ENCODE data around the gene SCIMP. TPM values are rescaled to one million over a fixed set of nuclear protein-coding genes. Genes with fewer than 3 reads are reported as not detected.
"Not testable (repeated sequence)": the region's sequence is repeated elsewhere in the genome, so short reads cannot be mapped to it uniquely, and the experiment has no call there.

Gene SCIMP
- polyA plus RNA-seq, 1 of the 3 experiments (the other 2 are of a cell fraction): not detected

DNA sequence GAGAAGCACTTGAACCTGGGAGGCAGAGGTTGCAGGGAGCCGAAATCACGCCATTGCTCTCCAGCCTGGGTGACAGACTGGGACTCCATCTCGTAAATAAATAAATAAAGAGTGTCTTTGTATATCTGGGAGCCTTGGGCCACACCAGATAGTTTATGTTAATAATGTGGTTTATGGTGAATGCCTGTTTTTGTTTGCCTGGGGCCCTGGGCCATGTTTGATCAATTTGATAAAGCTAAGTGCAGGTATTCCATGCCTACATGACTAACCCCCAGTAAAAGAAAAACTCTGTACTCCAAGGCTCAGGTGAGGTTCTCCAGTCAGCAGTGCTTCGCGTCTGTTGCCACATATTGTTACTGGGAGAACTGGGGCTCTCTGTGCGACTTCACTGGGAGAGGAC, 15.1 kb downstream of the SCIMP start:
- no peaks in the 10 kb centered on the region for H3K4me1 ChIP-seq (ENCODE audit: control insufficient read depth in 1 of 2, insufficient read depth in 2 of 2, low read depth in 1 of 2, low read length in 1 of 2)
- no peaks in the 10 kb centered on the region for H4K20me1 ChIP-seq (ENCODE audit: insufficient read depth)
- no peak overlapping the region for H3K27ac ChIP-seq (ENCODE audit: low read depth in 2 of 2, low read length in 1 of 2)
- H3K4me3 ChIP-seq (ENCODE audit: low read depth in 2 of 2, low read length in 1 of 2): no peak overlapping the region
- H3F3A ChIP-seq (replicated peaks; ENCODE audit: insufficient read depth): no peaks in the 10 kb centered on the region
- H3K9me3 ChIP-seq: no peaks in the 10 kb centered on the region
- H3K36me3 ChIP-seq (replicated peaks in 1 of 2; ENCODE audit: control insufficient read depth in 1 of 2, insufficient read depth in 2 of 2, low read length in 1 of 2): no peaks in the 10 kb centered on the region
- ChIA-PET POLR2A (no interaction called here), CTCF (no interaction called here)
- no peak overlapping the region for H3K4me2 ChIP-seq
- H3K27me3 ChIP-seq (ENCODE audit: insufficient read depth): no peaks in the 10 kb centered on the region
- 84% methylated on average over 5 of the region's 6 CpGs for WGBS (ENCODE audit: low lambda C conversion rate)
- H2AFZ ChIP-seq (ENCODE audit: low read depth): no peak overlapping the region
- TF ChIP-seq MEF2A (IDR thresholded peaks at IDR 0.05; ENCODE audit: borderline replicate concordance, low read depth): no peak
- no peak for TF ChIP-seq SMC3 (IDR thresholded peaks at IDR 0.05; ENCODE audit: low read depth, low read length)
- no peak for TF ChIP-seq RAD21 (IDR thresholded peaks at IDR 0.05; ENCODE audit: low read length)
- TF ChIP-seq ZBTB33 (IDR thresholded peaks at IDR 0.05; ENCODE audit: borderline replicate concordance, low read depth): no peak
- TF ChIP-seq CHD2 (IDR thresholded peaks at IDR 0.05; ENCODE audit: low read length, partially characterized antibody): no peak
- TF ChIP-seq FOXJ3 (CRISPR knock-in tag; IDR thresholded peaks at IDR 0.05): no peak
- no peak for TF ChIP-seq GATA2 (CRISPR knock-in tag; IDR thresholded peaks at IDR 0.05)
- TF ChIP-seq YY1 (IDR thresholded peaks at IDR 0.05; ENCODE audit: low read depth): no peak
- TF ChIP-seq EZH2phosphoT487 (IDR thresholded peaks at IDR 0.05; ENCODE audit: borderline replicate concordance, low read depth): no peak
- no peak for TF ChIP-seq GABPA (IDR thresholded peaks at IDR 0.05; ENCODE audit: low read depth)
- no peak for TF ChIP-seq SIN3A (IDR thresholded peaks at IDR 0.05; ENCODE audit: borderline replicate concordance, low read depth, low read length)
- no peak for TF ChIP-seq TEAD4 (IDR thresholded peaks at IDR 0.05; ENCODE audit: borderline replicate concordance, insufficient read depth)
- no peak for TF ChIP-seq MAX (IDR thresholded peaks at IDR 0.05; ENCODE audit: low read depth)
- no peak for TF ChIP-seq EP300 (IDR thresholded peaks at IDR 0.05; ENCODE audit: borderline replicate concordance in 1 of 2, low read depth in 1 of 2, low read length in 1 of 2)
- TF ChIP-seq NRF1 (IDR thresholded peaks at IDR 0.05; ENCODE audit: low read depth, low read length): no peak
- no peaks in the 10 kb centered on the region for H3K9me2 ChIP-seq
- no peak for DNase-seq
- no peak overlapping the region for H3K9ac ChIP-seq
- no peaks in the 10 kb centered on the region for H3K79me2 ChIP-seq (ENCODE audit: insufficient read depth)

DNA sequence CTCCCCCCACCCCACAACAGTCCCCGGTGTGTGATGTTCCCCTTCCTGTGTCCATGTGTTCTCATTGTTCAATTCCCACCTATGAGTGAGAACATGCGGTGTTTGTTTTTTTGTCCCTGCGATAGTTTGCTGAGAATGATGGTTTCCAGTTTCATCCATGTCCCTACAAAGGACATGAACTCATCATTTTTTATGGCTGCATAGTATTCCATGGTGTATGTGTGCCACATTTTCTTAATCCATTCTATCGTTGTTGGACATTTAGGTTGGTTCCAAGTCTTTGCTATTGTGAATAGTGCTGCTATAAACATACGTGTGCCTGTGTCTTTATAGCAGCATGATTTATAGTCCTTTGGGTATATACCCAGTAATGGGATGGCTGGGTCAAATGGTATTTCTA, 17.1 kb downstream of the SCIMP start:
- H3K9me3 ChIP-seq; H3K36me3 ChIP-seq (replicated peaks in 1 of 2; ENCODE audit: control insufficient read depth in 1 of 2, insufficient read depth in 2 of 2, low read length in 1 of 2); H3K79me2 ChIP-seq (ENCODE audit: insufficient read depth); CTCF ChIA-PET; H3K9ac ChIP-seq; POLR2A ChIA-PET; H3K9me2 ChIP-seq; H3K4me3 ChIP-seq (ENCODE audit: low read depth in 2 of 2, low read length in 1 of 2); H3K27me3 ChIP-seq (ENCODE audit: insufficient read depth); H3K4me2 ChIP-seq; H3K27ac ChIP-seq (ENCODE audit: low read depth in 2 of 2, low read length in 1 of 2); DNase-seq; H4K20me1 ChIP-seq (ENCODE audit: insufficient read depth); H2AFZ ChIP-seq (ENCODE audit: low read depth); H3K4me1 ChIP-seq (ENCODE audit: control insufficient read depth in 1 of 2, insufficient read depth in 2 of 2, low read depth in 1 of 2, low read length in 1 of 2); H3F3A ChIP-seq (replicated peaks; ENCODE audit: insufficient read depth): not testable (repeated sequence)
- WGBS (ENCODE audit: low lambda C conversion rate): 93% methylated on average over 5 of the region's 5 CpGs
